GM18907 (cell line): ENCODE measurements around the gene ADAMTS17.

ENCODE experiments used
- ATAC-seq: cut with Tn5 transposase; IDR thresholded peaks from one replicate; pipeline ENCODE4 v1.9.1; 2021; ENCODE audit warnings: mild to moderate bottlenecking, moderate library complexity; ENCODE audit not compliant: unreplicated experiment

ADAMTS17 gene

DNA sequence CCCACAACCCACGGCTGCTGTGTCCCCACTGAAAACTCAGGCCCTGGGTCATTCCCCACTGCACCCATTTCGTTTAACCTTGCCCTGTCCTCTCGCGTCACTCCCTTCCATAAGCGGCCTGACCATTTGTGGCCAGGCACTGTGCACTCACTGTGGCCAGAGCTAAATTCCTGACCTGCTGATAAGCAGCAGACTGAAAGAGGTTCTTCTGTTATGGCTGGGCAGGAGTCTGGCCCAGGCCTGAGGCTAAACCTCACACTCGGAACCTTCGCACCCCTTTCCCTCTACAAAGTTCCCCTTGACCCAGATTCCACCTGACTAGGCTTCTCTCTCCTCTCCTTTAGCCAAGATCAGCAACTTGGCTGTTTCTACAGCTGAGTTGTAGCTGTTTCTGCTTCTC is 62.3 kb downstream of the ADAMTS17 start:
- ATAC-seq = no peak

DNA sequence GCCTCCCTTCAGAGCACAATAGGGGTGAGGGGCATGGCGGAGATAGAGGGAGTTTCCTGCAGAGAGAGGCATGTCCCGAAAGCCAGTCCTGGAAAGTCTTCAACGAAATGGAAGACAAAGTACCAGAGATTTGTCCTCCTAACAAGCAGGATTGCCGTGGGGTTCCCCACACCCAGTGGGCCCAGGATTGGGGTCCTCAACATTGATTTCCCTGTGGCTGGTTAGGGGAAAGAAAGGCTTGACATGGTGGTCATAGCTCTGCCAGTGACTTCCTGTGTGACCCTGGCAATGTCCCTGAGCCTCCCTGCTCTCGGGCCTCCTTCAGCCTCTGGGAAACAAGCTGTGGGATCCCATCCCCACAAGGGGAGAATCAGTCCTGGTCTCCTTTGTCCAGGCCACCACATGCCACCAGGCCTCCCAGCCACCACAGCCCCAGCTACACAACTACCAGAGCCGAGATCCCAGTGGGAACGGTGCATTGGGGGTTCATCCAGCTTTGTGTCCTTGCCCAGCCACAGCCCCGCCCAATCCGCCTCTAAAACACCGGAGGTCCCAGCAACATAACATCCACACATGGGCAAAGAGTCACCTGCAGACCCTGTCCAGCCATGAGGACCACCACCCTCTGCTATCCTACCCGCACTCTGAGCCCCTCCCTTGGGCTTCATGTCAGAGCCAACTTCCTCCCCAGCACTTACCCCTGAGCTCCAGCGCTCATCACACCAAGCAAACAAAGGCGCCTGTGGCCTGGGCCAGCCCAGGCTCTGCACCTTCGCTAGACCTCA is 63.0 kb downstream of the ADAMTS17 start:
- no peak for ATAC-seq

DNA sequence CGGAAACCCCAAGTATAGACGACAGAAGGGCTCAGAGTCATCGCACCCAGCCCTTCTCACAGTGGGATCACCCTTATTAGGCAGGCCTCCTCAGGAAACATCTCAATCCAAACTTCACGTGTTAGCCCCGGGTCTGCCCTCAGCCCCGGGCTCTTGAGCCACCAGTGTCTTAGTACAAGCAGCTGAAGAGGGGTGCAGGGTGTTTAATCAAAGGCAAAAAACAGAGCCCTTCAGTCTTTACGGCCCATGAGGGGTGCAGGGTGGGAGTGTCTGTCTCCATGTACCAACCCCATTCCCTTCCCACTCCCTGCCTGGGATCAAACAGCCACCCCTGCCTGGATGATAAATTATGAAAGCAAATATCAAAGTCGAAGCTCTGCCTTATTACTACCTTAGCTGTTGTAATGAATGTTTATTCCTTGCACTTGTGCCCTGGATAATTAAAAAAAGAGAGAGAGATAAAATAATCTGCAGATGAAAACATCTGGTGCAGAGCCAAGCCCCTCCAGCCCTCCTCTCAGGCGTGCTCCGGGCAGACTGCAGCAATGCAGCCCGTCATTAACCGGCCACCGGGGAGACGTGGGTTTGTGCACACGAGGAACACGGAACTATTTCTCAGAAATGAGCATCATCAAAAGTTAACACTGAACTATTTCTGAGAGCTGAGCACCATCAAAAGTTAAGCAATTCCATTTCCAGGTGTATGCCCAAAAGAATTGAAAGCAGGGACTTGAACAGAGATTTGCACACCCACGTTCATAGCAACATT is 64.5 kb downstream of the ADAMTS17 start:
- no peak for ATAC-seq

DNA sequence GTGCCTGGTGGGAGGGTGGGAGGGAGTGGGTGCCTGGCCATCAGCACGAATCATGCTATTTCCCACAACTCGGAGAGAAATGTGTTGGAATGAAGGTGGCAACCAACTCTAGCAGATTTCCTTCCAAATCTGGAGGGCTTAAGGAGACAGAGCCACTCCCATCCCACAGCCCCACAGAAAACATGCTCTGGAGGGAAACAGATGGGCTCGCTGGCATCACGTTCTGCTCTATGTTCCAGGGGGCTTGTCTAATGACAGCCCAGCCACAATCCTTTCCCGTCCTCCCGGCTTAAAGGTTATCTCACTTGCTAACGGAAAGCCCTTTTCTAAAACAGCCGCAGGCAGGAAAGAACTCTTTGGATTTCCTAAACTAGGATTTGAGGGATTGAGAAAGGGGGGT is 65.3 kb downstream of the ADAMTS17 start:
- no peak for ATAC-seq

DNA sequence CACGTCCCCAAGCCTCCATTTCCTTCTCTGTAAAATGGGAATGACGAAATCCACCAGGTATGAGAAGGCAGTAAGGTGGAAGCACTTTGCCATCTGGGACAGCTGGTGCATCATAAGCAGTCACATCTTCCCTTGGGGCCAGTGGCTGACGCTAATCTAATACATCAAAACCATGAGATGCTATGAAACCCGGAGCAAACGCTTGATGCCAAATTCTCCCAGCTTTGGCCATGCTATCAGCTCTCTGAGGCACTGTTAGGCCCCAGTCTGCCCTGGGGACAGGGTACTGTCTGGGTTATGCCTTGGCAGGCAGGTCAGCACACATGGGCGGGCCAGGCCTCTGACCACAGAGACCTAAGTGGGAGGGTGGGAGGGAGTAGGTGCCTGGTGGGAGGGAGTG is 66.1 kb downstream of the ADAMTS17 start:
- no peak for ATAC-seq

DNA sequence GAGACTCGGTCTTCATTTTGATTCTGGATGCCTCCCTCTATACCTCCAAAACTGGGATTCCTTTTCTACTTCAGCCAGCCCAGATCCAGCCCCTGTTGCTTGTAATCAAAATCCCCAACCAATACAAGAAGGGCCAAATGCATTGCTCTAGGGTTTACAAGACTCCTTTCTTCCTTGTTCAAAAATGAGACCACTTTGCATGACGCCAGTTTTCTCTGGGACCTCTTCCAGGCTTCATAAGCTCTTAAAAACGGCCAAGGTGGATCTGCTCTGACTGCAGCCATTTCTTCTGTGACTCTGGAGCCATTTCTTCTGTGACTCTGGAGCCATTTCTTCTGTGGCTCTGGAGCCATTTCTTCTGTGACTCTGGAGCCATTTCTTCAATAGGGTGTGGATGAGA is 71.9 kb downstream of the ADAMTS17 start:
- no peak for ATAC-seq

DNA sequence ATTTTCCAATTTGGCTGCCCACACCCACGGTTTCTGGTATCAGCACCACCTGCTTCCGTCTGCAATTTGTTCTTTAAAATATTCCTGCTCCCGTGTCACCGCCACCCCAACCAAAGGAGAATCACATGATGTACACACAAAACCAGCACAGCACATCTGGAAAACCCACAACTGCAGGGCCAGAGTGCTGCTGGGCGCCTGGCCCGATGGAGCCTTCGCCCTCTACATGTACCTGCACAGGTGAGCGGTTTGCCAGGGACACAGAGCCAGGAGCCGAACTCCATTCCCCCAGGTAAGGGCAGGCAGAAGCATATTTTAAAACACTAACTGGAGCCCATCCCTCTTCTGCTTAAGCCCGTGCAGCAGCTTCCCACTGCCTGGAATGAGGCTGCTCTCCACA is 75.6 kb downstream of the ADAMTS17 start:
- ATAC-seq = no peak

DNA sequence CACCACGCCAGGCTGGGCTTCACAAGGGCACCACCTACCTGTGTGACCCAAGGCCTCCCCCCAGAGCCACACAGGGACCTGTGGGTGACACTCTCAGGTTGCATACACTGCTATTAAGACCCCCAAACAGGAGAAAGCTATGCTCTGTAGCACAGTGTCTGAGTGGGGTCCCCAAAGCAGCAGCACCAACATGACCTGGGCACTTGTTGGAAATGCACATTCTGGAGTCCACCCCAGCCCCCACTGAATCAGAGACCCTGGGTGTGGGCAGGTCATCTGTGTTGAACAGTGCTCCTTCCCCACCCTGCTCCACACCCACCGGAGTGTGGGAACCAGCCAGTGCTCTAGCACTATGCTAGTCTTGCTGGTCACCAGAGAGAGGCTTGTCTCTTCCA is 76.1 kb downstream of the ADAMTS17 start:
- ATAC-seq = no peak

DNA sequence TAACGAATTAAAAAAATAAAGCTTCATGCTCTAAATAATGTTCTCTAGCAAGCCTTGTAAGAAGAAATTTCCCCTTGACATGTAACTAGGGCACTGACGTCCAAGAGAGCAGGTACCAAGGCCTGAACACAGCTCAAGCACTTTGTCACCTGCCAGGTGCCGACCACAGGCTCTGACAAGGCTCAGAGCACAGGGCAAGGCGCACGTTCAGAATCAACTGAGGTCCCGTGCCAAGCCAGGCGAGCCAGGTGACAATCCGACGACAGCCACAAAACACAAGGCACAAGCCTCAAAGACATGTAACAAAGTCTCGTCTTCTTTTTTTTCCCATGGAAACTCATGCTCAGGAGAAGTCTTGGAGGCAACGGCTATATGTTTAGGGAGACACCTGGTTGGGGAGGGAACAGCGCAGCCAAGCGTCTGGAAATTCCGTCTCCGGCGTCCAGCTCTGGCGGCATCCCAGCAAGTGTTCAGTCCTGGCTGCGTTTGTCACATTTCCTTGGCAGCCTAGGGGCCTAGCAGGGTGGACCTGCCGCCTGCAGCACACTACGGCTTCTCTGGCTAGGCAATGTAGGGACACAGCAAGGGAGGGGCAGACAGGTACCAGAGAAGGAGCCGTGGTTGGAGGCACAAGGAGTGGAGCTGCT is 76.7 kb downstream of the ADAMTS17 start:
- ATAC-seq = no peak

DNA sequence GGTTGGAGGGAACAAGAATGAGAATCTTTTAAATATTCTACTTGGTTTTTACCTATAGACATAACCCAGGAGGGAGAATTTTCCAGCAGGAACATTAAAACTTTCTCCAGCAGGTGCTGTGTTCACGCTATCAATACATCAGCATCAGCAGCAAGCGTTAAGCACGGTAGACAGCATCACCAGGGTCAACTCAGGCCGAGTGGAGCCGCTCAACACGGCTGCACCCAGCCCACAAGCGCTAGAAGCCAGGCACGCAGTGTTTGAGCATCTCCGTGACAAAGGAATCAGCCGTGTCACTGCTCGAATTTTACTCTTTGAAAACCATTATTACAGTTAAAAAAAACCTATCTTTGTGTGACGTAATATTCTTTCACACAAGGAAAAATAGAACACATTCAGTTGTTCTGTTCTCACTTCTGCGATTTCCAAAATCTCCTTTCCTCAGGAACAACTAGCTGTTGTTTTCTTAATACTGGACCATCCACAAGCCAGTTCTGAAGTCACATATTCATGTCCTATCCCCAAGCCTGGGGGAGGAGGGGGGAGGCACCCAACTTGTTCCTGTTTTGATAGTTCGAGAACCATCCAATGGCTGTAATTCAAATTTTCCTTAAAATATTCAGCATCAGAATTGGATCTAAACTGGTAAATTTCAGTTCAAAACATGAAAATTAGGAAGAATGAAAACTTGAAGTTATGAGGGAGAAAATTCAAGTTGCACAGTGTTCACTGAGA is 77.9 kb downstream of the ADAMTS17 start:
- ATAC-seq = no peak

DNA sequence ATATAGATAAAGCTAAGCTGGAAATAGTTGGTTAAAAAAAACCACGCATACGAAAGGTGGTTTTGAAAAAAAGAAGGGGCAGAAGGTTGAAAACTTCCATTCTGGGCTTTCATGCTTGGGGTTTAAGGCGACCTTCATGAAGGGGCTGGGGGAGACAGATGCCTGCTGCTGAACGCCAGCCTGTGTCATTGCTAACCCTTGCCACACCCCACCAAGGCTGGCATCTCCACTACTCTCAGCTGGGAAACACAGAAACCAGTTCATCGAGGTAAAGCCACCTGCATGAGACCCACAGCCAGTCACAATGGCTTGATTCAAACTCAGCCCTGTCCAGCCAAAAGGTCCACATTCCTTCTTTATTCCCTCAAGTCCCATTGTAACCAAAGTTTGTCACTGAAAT is 78.7 kb downstream of the ADAMTS17 start:
- no peak for ATAC-seq

DNA sequence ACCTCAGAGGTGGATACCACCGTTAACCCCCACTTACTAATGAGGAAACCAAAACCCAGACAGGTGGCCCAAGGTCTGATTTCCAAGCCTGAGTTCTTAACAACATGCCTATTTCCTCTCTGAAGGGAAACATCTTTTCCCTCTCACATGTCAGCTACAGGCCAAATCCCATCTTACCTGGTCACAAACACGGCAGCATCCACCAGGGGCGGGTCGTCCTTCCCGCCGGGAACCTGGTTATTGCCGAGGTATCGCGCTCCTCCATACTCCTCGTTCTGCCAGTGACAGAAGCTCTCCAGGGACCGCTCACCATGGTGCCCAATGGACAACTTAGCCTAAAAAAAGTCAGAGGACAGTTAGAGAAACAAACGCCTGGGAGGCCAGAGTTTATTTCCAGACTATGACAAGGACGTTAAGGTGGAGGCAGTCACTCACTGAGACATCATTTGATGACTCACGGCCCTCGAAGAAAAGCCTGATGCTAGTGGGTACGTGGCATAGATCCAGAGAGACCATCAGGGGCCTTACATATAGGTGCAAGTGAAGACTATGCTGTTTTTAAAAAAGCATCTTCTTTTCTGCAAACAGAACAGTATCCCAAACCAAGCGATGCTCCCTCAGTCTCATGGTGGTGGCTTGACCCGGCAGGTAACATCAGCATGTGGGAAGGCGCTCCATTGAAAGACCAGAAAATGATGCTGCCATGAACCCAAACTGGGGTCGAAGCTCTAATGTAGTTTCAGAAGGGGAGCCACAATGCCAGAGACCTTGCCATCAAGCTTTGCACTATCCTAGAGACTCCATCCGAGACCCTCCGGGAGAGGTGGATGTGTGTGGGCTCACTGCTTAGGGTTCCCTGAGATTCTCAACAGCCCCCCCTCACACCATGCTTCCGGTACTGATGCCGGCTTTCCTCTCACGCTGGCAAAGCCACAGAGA is 80.2 kb downstream of the ADAMTS17 start:
- no peak for ATAC-seq

DNA sequence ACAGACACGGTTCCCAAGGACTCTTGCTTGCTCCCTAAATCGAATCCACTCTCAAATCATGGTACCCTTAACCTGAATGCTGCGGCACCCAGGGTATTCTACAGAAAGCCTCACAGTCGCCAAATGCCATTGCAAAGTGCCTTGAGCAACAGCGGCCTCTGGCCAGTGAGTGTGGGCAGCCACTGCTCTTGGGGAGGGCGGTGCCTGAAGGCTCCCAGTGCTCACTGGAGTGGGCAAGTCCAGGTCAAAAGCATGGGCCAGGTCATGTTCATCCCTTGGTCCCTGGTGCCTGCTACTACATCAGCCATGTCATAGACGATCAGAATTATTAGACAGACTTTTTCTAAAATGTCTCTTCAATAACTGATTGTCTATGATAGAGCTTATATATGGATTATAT is 82.5 kb downstream of the ADAMTS17 start:
- no peak for ATAC-seq

DNA sequence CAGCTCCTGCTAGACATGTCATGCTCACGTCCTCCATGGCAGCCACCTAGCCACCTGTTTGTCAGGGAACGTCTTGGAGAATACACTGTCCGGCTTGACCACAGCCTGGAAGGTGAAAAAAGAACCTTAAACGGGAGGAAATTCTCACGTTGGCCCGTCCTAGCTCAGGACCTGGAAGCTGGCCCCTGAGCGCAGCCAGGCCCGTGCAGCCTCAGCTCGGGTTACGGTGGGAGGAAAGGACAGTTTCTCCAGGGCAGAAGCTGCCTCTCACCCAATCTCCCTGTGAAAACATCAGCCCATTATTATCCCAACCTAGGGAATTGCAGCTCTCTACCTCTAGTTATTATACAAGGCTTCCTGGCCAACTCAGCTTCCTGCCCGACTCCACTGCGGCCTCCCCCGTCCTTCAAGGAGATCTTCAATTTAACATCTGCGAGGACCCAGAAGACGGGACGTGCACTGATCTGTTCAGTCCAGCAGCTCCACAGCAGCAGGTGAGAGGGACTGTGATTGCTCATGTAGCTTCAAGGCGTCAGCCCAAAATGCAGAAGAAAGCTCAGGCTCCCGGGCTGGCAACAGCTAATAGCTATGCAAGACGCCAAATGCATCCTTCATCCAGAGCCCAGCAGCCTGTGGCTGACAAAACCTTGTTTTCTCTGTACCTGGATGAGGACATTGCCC is 84.7 kb downstream of the ADAMTS17 start:
- no peak for ATAC-seq

DNA sequence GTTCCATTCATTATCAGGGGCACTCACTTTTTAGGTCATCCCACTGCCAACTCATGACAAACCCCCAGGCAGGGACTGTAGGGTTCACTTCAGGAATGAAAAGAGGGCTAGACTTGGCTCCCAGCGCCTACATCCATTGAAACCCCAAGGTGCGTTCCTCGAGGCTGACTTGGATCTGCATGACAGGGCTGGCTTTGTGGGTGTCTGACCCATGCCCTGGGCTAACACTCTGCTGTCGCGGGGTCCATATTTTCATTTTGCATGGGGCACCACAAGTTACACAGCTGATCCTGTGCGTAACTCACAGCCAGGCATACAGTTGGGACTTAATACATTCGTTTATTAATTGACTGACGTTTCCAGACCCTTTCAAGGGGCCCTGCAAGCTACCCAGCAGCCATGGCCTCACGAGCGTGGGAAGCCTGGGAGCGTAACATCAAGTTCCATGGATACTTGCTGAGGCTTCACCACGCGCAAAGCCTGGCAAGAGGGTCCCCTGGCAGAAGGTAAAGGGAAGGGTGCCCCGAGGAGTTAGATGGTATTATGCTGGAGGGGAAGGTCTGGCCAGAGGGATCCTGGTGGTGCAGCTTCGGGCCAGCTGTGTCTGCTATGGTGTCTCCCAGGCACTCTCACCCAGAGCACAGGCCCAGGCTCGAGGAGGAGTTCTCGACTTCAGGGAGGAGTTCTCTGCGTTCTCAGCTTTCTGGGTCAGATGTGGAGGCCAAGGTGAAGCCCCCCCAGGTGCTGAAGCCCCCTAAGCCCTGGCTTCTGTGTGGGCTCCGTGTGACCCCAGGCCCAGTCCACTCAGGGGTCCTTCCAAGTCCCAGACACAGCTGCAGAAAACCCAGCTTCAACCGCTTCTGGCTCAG is 85.4 kb downstream of the ADAMTS17 start:
- no peak for ATAC-seq

DNA sequence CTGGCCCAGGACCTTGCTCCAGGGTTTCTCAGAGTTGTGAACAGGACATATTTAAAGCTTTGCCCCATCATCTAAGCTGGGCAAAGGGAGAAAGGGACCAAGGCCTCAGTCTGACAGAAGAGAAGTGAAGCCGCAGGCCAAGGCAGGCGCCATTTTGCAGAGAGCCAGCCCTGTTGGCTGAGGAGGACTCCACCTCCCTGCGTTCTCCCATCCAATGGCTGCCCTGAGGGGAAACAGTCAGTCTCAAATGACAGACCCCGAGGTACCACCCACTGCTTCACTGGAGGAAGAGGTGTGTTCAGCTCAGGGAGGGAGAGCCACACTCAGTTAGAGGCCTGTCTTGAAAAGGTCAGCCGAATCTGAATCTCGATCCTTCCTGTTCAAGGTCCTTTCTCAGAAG is 86.1 kb downstream of the ADAMTS17 start:
- ATAC-seq = no peak

DNA sequence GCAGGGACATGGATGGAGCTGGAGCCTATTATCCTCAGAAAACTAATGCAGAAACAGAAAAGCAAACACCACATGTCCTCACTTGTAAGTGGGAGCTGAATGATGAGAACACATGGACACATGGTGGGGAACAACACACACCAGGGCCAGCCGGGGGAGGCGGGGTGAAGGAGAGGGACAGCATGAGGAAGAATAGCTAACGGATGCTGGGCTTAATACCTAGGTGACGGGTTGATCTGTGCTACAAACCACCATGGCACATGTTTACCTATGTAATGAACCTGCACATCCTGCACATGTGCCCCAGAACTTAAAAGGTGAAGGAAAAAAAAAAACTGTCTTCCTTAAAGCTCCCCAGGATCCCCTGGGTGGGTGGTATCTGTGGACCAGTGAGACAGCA is 87.1 kb downstream of the ADAMTS17 start:
- ATAC-seq = no peak

DNA sequence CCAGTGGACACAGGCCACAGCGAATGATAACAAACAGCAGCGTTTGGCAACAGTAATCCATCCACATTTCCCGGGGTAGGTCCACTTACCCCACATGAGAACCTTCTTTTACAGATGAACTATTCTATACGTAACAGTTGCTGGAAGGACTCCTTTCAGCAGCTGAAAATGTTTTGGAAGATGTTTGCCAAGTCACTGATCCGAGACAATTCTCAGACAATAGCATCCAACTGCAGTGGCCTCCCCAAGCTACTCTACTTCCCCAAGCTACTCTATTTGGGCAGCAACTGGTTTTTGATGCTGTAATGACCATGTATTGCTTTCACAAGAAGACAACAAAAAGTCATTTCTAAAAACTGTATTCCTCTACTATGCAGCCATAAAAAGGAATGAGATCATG is 87.5 kb downstream of the ADAMTS17 start:
- ATAC-seq = no peak

DNA sequence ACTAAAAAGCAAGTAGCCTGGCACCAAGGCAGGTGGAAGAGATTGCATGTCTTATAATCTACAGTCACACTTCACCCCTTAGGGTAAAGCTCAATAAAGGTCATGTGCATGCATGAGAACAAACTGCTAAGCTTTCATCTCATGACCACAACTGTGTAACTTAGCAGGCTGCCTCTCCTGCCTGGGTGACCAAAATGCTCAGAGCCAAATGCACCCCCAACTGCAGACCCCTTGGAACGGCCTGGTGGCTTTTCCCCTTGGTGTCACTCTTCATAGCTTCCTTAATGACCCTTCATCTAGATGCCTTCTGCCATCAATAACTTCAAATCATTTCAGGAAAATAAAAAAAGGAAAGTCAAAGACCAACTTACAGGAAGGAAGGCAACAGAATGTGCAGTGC is 88.1 kb downstream of the ADAMTS17 start:
- no peak for ATAC-seq
